IPS-11a (cell line): ENCODE data around the gene PACSIN2.
"Not testable (repeated sequence)": the region's sequence is repeated elsewhere in the genome, so short reads cannot be mapped to it uniquely, and the experiment has no call there.

Source experiments
- H3K4me3 ChIP-seq: one replicate; pipeline ENCODE4 v1.5.1; 2013; ENCODE audit warnings: low read depth, low read length, control low read depth

The PACSIN2 gene

DNA sequence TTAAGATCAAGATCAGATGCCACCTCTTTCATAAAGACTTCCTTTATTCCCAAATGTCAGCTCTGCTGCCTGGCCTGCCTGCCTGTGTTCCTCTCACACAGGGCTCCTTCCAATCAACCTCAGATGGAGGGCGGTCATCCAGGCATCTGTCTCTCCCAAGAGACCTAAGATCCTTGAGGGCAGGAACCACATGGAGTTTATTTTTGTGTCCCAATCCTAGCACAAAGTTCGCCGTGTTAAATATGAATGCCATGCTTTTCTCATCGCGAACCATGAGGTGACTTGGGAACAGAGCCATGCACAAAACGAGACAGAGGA, 85.2 kb downstream of the PACSIN2 start:
- no peak overlapping the region for H3K4me3 ChIP-seq

DNA sequence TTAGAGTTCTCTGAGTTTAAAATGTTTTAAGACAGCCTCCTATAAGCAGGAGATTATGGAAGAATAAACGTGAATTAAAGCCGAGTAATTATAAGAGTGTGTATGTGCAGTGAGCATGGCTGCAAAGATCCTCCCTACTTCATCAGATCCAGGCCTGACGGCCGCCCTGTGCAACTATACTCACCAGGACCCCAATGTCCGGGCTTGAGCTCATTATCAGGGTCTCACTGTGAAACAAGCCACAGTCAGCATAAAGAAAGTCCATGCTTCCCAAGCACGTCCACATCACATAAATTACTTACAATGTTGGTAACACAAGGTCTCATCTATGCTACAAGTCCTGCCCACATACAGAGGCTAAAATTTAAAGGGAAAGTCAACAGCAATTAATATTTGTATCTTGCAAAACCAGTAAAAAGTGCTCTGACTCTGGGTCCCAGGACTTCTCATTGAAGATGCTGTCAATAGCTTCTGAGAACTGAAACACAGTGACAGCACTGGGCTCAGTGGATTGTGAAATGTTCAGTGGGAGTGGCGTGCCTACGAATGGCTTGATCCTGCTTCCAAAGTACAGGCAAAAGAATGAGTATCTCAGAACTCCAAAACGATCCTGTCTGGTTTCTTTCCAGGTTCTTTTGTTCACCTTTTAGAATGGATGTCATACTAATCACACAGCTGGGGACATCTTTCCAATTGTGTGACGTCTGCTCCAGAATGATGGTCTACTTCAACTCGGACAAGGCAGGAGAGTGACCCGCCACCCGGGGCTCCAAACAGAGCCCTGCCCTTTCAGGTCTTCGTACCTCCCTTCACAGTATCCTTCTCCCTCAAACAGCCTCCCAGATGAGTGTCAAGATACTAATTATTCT, 85.7 kb downstream of the PACSIN2 start:
- no peak overlapping the region for H3K4me3 ChIP-seq

DNA sequence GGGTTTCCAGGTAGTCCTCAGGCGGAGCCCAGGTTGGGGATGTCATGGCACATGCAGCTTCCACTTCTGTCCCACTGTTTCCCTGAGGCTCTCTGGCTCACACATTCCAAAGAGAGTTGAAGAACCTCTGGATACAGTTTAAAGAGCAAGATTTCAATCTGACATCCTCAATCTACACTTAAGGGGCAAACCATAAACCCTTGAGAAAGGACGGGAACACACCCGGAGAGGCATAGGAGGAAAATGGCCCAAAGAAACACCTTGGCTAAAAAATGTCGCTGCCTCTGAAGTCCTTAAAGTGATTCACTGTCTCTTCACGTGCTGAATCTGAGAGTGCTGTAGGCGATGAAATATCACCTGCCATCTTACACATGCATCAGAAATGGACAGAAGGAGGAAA, 87.0 kb downstream of the PACSIN2 start:
- H3K4me3 ChIP-seq, result no peak overlapping the region

DNA sequence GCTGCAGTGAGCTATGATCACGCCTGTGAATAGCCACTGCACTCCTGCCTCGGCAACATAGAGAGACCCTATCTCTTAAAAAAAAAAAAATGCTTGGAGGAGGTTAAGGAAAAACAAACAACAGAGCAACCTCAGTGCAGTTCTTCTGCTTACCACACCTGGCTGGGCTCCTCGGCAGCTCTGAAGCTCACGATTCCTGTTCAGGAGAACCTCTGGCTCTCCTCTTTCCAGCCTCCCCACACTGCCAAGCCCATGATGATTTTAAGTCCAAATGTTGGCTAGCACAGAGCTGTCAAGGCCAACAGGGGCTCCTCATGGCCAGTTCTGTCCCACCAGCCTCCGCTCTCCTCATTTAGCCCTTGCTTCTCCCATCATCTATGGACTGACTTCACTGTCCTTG, 88.2 kb downstream of the PACSIN2 start:
- H3K4me3 ChIP-seq, result no peak overlapping the region

DNA sequence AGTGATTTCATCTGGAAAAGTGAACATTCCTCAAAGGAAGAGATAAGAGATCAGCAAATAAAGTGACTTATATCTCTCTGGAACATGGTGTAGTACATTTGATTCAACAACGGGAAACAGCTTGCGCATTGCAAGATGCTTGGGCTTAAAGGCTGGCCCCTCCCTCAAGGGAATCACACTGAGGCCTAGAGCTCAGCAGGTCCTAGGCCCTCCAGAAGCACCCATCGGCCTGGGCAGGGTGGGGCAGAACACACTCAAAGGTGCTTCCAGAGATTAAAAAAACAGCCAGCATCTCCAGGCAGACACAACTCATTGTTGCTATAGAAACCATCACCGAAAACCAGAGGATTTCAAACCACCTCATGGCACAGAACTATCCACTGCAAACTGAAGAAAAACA, 88.8 kb downstream of the PACSIN2 start:
- H3K4me3 ChIP-seq, result no peak overlapping the region

DNA sequence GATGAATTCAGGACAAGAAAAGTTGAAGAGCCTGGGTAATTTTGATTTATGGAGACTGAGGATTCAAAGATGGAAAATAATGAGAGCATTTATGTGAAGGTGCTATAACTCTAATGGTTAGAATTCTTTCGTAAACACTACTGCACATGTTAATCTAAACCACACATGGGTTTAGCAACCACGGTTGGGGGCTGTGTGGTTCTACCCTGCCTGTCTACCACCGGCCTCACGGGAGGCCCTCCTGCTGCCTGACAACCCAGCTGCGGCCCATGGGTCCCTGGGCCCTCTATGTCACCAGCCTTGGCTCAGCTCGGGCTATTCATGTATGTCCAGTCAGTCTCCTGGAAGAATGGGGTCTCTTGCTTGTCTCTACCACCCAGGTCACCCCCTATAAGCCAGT, 89.4 kb downstream of the PACSIN2 start:
- H3K4me3 ChIP-seq, result no peak overlapping the region

DNA sequence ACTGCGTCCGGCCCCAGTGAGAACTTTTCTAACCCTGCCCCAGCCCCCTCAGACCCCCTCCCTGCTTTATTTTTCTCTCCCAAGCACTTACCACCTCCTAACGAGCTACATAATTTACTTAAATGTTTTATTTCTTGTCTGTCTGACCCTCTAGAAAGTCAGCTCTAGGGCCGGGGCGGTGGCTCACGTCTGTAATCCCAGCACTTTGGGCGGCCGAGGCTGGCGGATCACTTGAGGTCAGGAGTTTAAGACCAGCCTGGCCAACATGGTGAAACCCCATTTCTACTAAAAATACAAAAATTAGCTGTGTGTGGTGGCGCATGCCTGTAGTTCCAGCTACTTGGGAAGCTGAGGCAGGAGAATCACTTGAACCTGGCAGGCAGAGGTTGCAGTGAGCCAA, 89.9 kb downstream of the PACSIN2 start:
- not testable (repeated sequence) for H3K4me3 ChIP-seq

DNA sequence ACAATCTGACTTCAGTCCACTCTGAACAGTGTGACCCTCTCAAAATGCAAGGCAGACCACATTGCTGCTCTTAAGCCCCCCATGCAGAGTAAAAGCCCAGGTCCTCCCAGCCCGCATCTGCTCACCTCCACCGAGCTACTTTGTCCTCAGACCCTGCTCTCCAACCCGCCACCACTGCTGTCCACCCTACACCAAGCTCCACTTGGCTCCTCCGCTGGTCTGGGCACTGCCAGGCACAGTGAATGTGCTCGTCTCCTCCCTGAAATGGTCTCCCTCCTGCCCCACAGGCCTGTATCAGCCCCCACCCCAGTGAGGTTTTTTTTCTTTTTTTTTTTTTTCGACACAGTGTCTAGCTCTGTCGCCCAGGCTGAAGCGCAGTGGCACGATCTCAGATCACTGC, 90.5 kb downstream of the PACSIN2 start:
- no peak overlapping the region for H3K4me3 ChIP-seq

DNA sequence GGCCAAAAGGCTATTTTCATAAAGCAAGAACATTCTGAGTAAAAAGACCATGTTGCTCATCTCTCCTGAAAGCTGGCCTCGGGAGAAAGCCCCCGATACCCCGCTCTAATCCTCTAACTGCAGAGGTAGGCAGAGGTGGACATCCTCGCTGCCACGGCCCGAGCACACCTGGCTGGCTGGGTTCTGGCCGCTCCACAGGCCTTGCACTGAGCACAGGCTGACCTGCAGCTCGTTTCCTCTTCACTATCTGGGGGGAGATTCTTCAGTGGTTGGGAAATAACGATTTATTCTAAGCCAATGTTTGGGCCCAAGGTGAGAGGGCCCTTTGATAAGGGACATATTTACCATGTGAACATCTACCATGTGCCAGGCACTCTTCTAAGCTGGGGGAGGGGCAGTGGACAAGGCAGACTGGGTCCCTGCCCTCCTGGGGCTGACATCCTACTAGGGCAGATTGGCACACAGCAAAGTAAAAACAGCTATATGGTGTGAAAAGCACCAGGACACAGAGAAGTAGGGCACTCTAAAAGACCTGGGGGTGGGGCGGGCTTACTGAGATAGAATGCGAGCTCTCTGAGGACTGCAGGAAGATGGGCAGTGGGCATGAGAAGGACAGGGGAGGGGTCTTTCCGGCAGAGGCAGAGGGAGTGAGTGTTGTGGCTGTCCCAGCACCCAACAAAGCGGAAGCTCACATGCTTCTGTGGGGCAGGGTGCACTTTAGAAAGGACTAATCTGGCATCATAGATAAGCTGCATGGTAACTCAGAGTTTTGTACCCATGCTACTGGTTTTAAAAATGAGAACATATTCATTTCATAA, 92.4 kb downstream of the PACSIN2 start:
- H3K4me3 ChIP-seq, result no peak overlapping the region

DNA sequence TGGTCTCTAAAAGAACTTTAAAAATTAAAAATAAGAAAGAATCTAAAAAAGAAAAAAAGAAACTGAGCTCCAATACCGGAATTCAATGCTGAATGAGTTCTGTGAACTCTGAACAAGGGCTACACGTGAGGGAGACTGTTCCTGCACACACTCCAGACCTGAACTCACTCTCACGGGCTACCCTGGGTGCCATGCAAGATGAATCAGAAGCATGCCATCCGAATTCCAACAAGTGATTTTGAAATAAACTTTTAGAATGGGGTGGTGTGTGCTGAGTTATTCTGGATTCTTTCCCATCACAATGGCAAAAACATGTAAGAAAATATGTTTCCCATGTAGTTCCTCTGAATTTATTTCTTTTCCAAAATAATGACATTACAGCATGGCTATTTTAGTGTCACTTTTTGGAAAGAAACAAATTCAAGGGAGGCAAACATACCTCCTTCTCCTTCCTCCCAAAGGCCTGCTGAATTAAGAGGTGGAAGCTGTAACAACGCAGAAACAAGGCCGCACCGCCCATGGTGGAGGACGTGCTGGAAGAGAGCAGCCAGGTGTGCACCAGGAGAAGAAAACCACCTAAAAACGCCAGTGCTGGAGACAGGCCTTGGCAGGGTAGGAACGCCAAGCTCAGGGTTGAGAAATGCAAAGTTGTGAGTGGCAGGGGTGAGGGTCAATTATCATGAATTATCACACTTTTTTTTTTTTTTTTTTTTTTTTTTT, 94.7 kb downstream of the PACSIN2 start:
- H3K4me3 ChIP-seq, result no peak overlapping the region

DNA sequence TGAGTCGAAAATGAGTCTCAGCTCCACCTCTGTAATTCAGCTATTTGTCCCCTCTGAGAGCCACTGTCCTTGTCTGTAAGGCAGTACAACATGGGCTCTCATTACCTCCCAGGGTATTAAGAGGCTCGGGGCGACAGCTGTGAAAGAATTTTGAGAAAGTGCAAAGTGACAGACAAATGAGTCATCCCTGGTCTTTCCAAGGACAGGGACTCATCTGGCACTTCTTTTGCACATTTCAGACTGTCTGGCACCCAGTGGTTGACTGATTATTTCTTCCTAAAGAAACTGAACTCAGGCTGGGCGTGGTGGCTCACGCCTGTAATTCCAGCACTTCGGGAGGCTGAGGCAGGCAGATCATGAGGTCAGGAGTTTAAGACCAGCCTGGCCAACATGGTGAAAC, 95.8 kb downstream of the PACSIN2 start:
- H3K4me3 ChIP-seq, result no peak overlapping the region

DNA sequence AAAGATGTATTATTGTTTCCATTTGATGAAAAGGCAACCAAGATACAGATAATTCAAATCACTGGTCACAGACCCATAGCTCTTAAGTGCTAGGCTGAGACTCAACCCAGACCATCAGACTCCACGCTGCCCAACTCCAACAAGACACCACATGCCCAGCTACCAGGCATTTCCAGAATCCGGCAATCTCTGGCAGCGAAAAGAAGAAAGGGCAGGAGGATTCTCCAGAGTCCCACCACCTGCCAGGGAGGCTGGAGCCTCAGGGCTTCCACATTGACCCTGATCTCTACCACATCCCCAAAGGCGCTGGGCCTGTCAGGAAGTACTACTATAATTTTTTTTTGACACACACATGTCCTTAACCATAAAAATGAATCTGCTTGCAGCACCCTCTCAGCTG, 96.4 kb downstream of the PACSIN2 start:
- H3K4me3 ChIP-seq, result no peak overlapping the region

DNA sequence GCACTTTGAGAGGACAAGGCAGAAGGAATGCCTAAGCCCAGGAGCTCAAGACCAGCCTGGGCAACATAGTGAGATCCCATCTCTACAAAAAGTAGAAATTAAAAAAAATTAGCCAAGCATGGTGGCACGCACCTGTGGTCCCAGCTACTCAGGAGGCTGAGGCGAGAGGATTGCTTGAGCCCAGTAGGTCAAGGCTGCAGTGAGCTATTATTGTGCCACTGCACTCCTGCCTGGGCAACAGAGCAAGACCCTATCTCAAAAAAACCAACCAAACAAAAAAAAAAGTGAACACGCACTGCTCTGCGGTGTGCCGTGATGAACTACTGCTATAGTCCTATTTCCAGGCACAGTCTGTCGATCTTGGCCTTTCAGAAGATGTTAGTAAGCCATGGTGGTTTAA, 97.6 kb downstream of the PACSIN2 start:
- not testable (repeated sequence) for H3K4me3 ChIP-seq

DNA sequence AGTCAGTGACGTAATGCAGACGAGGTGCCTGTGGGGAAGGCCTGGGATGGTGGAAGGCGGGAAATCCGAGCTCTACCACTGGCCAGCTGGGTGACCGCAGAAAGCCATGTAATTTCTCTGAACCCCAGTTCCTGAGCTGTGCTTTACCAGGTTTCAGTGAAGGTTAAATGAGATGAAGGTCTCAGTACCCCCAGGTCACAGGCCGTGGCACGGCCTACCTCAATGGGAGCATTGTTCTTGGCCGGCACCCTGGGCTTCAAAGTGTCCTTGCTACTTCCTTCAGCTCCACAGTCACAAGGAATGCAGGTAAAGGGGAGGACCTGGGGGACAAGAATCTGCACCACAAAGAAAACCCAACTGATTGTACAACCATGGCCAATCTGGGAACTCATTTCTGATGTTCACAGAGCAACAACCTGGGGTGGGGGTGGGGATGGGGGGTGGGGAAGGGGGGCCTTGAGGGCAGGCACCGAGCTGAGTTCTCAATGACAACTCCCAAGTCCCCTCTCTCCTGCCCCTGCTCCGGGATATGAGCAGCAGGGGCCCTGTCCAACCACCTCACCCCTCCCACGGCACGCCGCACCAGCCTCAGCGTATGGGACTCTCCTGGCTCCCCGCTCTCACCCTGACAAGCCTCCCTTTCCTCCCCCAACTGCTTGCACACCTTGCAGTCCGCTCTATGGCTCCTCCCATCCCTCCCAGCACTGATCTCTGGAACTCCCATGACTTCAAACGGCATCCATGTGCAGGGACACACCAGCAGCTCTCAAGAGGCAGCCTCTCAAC, 98.8 kb downstream of the PACSIN2 start:
- no peak overlapping the region for H3K4me3 ChIP-seq

DNA sequence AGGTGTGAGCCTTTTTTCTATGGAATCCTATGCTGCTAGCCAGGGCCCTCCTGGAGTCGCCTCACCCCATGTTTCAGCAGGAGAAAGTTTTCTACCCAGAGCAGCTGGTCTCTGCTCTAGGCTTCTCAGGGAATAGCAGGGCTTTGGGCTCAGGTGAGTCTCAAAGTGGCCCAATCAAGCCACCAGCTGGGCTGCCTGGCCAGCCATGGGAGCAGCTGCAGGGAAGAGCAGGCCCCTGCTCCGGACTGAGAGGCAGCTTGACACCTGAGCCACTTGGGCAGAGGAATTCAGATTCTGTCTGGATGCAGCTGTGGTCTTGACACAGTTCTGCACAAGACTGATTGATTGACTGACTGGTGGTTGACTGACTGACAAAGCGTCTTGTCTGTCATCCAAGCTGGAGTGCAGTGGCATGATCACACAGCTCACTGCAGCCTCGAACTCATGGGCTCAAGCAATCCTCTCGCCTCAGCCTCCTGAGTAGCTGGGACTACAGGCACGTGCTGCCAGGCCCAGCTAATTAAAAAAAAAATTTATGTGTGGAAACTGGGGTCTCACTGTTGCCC, 100.4 kb downstream of the PACSIN2 start:
- no peak overlapping the region for H3K4me3 ChIP-seq

DNA sequence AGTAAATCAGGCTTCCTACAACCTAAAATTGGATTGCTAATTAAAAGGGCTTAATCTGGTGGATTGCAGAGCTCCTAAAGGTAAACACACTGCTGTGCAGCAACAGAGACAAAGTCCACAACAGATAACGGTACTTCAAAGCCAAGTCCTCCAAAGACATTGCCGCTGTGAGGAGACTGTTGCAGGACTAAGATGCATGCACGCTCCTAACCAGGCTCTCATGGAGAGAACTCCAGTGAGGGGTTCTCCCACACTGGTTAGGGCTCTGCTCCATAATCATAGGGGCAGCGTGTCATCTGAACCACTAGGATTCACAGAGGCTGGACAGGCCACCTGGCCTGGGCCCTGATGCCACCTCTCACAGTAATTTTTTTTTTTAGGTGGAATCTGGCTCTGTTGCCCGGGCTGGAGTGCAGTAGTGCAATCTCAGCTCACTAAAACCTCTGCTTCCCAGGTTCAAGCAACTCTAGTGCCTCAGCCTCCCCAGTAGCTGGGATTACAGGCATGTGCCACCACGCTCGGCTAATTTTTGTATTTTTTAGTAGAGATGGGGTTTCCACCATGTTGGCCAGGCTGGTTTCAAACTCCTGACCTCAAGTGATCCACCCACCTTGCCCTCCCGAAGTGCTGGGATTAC, 101.0 kb downstream of the PACSIN2 start:
- H3K4me3 ChIP-seq, result no peak overlapping the region

DNA sequence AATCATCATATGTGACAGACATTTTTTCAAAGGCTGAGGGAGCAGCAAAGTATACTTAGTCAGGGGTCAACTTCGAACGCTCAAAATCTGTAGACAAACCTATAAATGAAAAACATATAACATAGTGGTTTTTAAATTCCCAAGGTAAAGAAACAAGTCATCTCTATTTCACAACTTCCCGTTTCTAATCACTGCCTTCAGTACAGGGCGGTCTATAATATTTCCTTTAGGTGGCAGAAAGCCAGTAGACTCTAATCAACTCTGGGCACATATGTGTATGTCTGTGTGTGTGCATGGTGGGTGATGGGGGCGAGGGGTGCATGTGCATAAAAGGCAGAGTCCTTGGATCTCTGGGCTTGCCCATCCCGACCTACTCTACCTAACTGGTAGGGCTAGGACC, 102.9 kb downstream of the PACSIN2 start:
- no peak overlapping the region for H3K4me3 ChIP-seq

DNA sequence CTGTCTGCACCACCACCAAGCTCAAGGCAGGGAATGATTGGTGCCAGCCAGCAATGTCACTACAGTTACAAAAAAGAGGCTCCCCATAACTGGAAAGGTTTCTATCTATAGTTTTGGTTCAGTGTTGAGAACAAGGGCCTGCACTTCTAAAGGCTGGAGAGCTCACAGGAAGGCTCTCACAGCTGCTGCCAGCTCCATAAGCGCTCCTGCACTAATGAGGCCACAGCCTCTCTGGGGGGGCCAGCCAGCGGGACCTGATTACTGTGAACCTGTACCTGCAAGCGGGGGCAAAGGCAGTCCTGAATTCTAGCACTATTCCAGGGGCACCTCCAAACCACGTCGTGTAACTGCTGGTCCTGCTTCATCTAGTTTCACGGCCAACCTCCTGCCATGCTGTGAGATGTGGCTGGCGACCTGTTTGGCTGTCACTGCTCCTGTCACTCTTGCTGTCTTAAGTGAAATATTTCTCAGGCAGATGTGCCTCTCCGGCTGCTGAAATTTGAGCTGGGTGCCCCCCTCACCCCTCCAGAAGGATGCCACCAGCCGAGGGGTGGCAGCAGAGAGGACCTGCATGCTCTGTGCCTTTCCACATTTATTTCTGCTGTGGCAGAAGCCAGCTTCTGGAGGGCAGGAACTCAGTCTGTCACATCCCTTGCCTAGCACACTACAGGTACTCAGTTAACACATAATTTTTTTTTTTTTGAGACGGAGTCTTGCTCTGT, 104.6 kb downstream of the PACSIN2 start:
- H3K4me3 ChIP-seq, result no peak overlapping the region

DNA sequence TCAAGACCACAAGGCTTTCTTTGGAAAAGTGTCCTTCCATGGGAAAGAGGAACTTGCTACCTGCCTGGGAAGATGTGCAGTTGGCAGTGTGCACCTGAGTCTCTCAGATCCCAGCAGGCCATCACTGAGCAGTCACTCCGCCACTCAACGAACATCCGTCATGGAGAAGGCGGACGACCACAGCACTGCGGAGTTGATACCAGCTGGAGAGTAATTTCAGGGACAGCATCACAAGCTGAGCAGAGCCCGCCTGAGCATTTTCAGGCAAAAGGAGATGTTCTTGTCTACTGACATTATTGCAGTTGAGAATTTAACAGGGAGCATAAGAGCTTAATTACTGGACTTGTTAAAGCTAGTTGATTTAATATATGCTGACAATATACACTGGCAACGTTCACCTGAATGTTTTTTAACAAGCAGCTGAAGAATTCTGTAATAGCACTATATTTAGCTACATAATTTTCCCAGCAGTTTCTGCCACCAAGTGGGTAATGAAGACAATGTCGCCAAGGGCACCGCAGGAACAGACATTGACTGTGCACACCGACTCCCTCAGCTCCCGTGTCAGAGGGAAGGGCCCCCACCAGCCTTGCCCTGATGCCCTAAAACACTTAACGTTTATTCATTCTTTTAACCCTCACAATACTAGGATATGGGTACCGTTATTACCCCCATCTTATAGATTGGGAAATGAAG, 105.4 kb downstream of the PACSIN2 start:
- H3K4me3 ChIP-seq, result no peak overlapping the region
